GM19035 (cell line): Measurements from ENCODE around the gene LRCH4.

Source experiments
- ATAC-seq: cut with Tn5 transposase; IDR thresholded peaks from one replicate; pipeline ENCODE4 v1.9.1; 2021; ENCODE audit not compliant: unreplicated experiment

LRCH4 gene

GRCh38 chr7:100583132-100584053, 2.5 kb downstream of the LRCH4 start:
- ATAC-seq = no peak

- no peak for ATAC-seq
Observed at GRCh38 chr7:100582650-100583049, 3.3 kb downstream of the LRCH4 start.

GRCh38 chr7:100582041-100582579, 3.8 kb downstream of the LRCH4 start:
- ATAC-seq = no peak

GRCh38 chr7:100580466-100581283, 5.3 kb downstream of the LRCH4 start:
- no peak for ATAC-seq

GRCh38 chr7:100578246-100579183, 7.4 kb downstream of the LRCH4 start:
- no peak for ATAC-seq

GRCh38 chr7:100577507-100577906, 8.4 kb downstream of the LRCH4 start:
- no peak for ATAC-seq

- ATAC-seq = no peak
Observed at GRCh38 chr7:100577103-100577502, 8.8 kb downstream of the LRCH4 start.

GRCh38 chr7:100576384-100576993, 9.4 kb downstream of the LRCH4 start:
- no peak for ATAC-seq

- ATAC-seq = no peak
Observed at GRCh38 chr7:100575746-100576383, 10.1 kb downstream of the LRCH4 start.

GRCh38 chr7:100575206-100575631, 10.7 kb downstream of the LRCH4 start:
- ATAC-seq = no peak

GRCh38 chr7:100574362-100575205, 11.3 kb downstream of the LRCH4 start:
- ATAC-seq = no peak

GRCh38 chr7:100573691-100574361, 12.1 kb downstream of the LRCH4 start, which contains the start of gene SAP25:
TSS of gene SAP25 (minus strand) at chr7:100573900. CDS start at chr7:100573742, 158 bp downstream.
- ATAC-seq = no peak

GRCh38 chr7:100572949-100573675, 12.8 kb downstream of the LRCH4 start:
- no peak for ATAC-seq

- no peak for ATAC-seq
Observed at GRCh38 chr7:100572281-100572948, 13.5 kb downstream of the LRCH4 start.

GRCh38 chr7:100571829-100572116, 14.2 kb downstream of the LRCH4 start:
- ATAC-seq = no peak

GRCh38 chr7:100570954-100571828, 14.7 kb downstream of the LRCH4 start:
- ATAC-seq = no peak
